Kidney (tissue), 14 donors: ENCODE measurements around the gene TRAIP. TPM values are rescaled to one million over a fixed set of nuclear protein-coding genes. Genes with fewer than 3 reads are reported as not detected.
A peak's percentile ranks its signal among the peaks of the same experiment; 100 is the strongest.
"Not testable (repeated sequence)": the region's sequence is repeated elsewhere in the genome, so short reads cannot be mapped to it uniquely, and the experiment has no call there.

Source experiments
- DNase-seq, 5 donors: peaks; one replicate each; pipeline ENCODE4 v3.0.0-alpha.2; 2013 to 2020
- FAIRE-seq: peaks from 2 replicates; lab custom pipeline; 2012; peaks lifted over from hg19 to GRCh38; lab: Jason Lieb, UNC
- H3K27ac ChIP-seq, 2 donors: one replicate each; pipeline ENCODE4 v1.7.0; 2013; ENCODE audit warnings: low read depth in 2 of 2, low read length in 2 of 2, inconsistent platforms in 1 of 2
- H3K27me3 ChIP-seq: one replicate; pipeline ENCODE4 v1.7.1; 2013; ENCODE audit warnings: low read length, inconsistent platforms; ENCODE audit not compliant: control insufficient read depth, insufficient read depth
- H3K36me3 ChIP-seq, 3 donors: one replicate each; pipeline versions ENCODE4 v1.7.0 to v1.7.1; 2013; ENCODE audit warnings: low read length in 3 of 3, control low read depth in 1 of 3, inconsistent platforms in 1 of 3; ENCODE audit not compliant: insufficient read depth in 3 of 3, control insufficient read depth in 2 of 3
- H3K4me1 ChIP-seq, 3 donors: one replicate each; pipeline versions ENCODE4 v1.7.0 to v1.7.1; 2013; ENCODE audit warnings: low read length in 3 of 3, inconsistent platforms in 1 of 3, low read depth in 1 of 3; ENCODE audit not compliant: control insufficient read depth in 2 of 3, insufficient read depth in 2 of 3
- H3K4me3 ChIP-seq, 3 donors: one replicate each; pipeline versions ENCODE4 v1.7.0 to v1.8.1; 2013; ENCODE audit warnings: low read length in 3 of 3, control low read depth in 1 of 3, inconsistent platforms in 1 of 3
- H3K9ac ChIP-seq, 3 donors: one replicate each; pipeline versions ENCODE4 v1.7.0 to v1.7.1; 2013; ENCODE audit warnings: low read length in 3 of 3, control low read depth in 1 of 3, inconsistent platforms in 1 of 3
- H3K9me3 ChIP-seq, 3 donors: one replicate each; pipeline versions ENCODE4 v1.7.0 to v1.7.1; 2013; ENCODE audit warnings: low read length in 3 of 3, control low read depth in 1 of 3, inconsistent platforms in 1 of 3; ENCODE audit not compliant: control insufficient read depth in 2 of 3, insufficient read depth in 1 of 3
- intact Hi-C: fragments of 100-400 bp; cut with DNase I; formaldehyde crosslinking; loops from one replicate; pipeline ENCODE4 v1.11.1; 2022
- polyA plus RNA-seq: library from polyadenylated mRNA; stranded (reverse); fragments of 350-450 nt; fragmentation: Illumina TruSeq; extraction: RNeasy Lipid Tissue Mini Kit (QIAGEN cat#74804); gene quantifications from one replicate; pipeline ENCODE4 v1.2.3, GENCODE V29; 2014; ENCODE audit warnings: low read depth, low replicate concordance; ENCODE audit not compliant: insufficient read depth
- total RNA-seq: library from RNA; stranded (reverse); fragmentation: NEBNext Ultra II Directional; extraction: Animal tissue kit (Norgen Biotek cat#: 25700); gene quantifications from one replicate; pipeline ENCODE4 v1.2.1, GENCODE V29; 2021
- TF ChIP-seq, protein P1 (sequence below): IDR thresholded peaks from 3 replicates; pipeline ENCODE4 v1.5.1; 2012; ENCODE audit warnings: mild to moderate bottlenecking, moderate library complexity, borderline replicate concordance; ENCODE audit not compliant: insufficient read depth; ENCODE audit errors: extremely low read depth
- donor health status: control.
- donor health status: control.
- donor health status: control.
- donor health status: control.
- donor health status: control.
- donor health status: DM: yes; HTN: yes; CAD: no.
- donor health status: Normal renal cell carcinoma (clear cell type).

The TRAIP gene
- total and polyA plus RNA-seq, 2 donors from 2014 or later: 0.71 to 1.9 TPM

- H3K4me1 ChIP-seq: peaks cover 0 to 12% (median 6%) of the 10 kb centered on the region in 3 donors
- H3K9ac ChIP-seq: peak overlapping the region; percentile 38 to 89 (median 58)
- intact Hi-C loops: no loop called here
- no peaks in the 10 kb centered on the region for H3K27me3 ChIP-seq
- FAIRE-seq (no peak), DNase-seq (peak in 4 of 5 donors; percentile 57 to 88 (median 65))
- H3K27ac ChIP-seq: peak overlapping the region; percentile 84 to 91
- peaks cover 2 to 6% (median 3%) of the 10 kb centered on the region in 3 donors for H3K36me3 ChIP-seq
- TF ChIP-seq, protein P1, sequence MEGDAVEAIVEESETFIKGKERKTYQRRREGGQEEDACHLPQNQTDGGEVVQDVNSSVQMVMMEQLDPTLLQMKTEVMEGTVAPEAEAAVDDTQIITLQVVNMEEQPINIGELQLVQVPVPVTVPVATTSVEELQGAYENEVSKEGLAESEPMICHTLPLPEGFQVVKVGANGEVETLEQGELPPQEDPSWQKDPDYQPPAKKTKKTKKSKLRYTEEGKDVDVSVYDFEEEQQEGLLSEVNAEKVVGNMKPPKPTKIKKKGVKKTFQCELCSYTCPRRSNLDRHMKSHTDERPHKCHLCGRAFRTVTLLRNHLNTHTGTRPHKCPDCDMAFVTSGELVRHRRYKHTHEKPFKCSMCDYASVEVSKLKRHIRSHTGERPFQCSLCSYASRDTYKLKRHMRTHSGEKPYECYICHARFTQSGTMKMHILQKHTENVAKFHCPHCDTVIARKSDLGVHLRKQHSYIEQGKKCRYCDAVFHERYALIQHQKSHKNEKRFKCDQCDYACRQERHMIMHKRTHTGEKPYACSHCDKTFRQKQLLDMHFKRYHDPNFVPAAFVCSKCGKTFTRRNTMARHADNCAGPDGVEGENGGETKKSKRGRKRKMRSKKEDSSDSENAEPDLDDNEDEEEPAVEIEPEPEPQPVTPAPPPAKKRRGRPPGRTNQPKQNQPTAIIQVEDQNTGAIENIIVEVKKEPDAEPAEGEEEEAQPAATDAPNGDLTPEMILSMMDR: no peak
- H3K9me3 ChIP-seq: no peaks in the 10 kb centered on the region
- peak overlapping the region; percentile 77 to 93 (median 84) for H3K4me3 ChIP-seq
These were observed 70.6 kb downstream of the TRAIP start for GRCh38 chr3:49785565-49786356.

GRCh38 chr3:49782277-49782676 lies 74.1 kb downstream of the TRAIP start:
- FAIRE-seq, H3K27ac ChIP-seq, H3K9ac ChIP-seq, H3K9me3 ChIP-seq, H3K36me3 ChIP-seq, H3K27me3 ChIP-seq, H3K4me3 ChIP-seq, intact Hi-C loops: not testable (repeated sequence)
- peaks cover 0 to 14% (median 6%) of the 10 kb centered on the region in 3 donors for H3K4me1 ChIP-seq
- DNase-seq: peak in 1 of 5 donors; percentile 9

- TF ChIP-seq, protein P1: no peak
- no peak overlapping the region for H3K27ac ChIP-seq
- no peaks in the 10 kb centered on the region for H3K9me3 ChIP-seq
- peaks cover 2 to 6% (median 3%) of the 10 kb centered on the region in 3 donors for H3K36me3 ChIP-seq
- H3K4me1 ChIP-seq: peaks cover 0 to 10% (median 0%) of the 10 kb centered on the region in 3 donors
- H3K9ac ChIP-seq: no peak overlapping the region
- no peak overlapping the region for H3K4me3 ChIP-seq
- DNase-seq (peak in 1 of 5 donors; percentile 12), FAIRE-seq (no peak)
- H3K27me3 ChIP-seq: no peaks in the 10 kb centered on the region
- intact Hi-C loops: no loop called here
These were observed 74.8 kb downstream of the TRAIP start for GRCh38 chr3:49781415-49782199.

DNA sequence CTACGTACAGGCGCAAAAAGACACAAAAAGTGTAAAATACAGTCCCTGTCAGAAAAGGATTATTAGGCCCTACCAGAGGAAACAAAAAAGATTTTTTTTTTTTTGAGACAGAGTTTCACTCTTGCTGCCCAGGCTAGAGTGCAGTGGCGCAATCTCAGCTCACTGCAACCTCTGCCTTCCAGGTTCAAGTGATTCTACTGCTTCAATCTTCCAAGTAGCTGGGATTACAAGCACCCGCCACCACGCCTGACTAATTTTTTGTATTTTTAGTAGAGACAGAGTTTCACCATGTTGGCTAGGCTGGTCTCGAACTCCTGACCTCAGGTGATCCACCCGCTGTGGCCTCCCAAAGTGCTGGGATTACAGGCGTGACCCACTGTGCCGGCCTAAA lies 75.4 kb downstream of the TRAIP start:
- H3K9me3 ChIP-seq, H3K36me3 ChIP-seq, H3K27ac ChIP-seq, FAIRE-seq, H3K27me3 ChIP-seq, intact Hi-C loops, H3K4me3 ChIP-seq, H3K9ac ChIP-seq: not testable (repeated sequence)
- H3K4me1 ChIP-seq: peaks cover 0 to 10% (median 0%) of the 10 kb centered on the region in 3 donors
- peak in 1 of 5 donors; percentile 4 for DNase-seq
